ENCODE results near the gene CCL19. TPM values are rescaled to one million over a fixed set of nuclear protein-coding genes. Genes with fewer than 3 reads are reported as not detected.
"Not testable (repeated sequence)": the region's sequence is repeated elsewhere in the genome, so short reads cannot be mapped to it uniquely, and the experiment has no call there.

CCL19 gene
- polyA plus RNA-seq, result not detected

GRCh38 chr9:34690983-34691935 is at the start of gene CCL19:
Gene CCL19, minus strand, starts transcription at chr9:34691276. Its CDS starts 137 bp downstream, at chr9:34691139.
- Mint-ChIP-seq H3K27ac (no peak within 1 kb of the TSS), H3K4me3 (no peak within 1 kb of the TSS), H3K36me3 (no peaks in the 10 kb centered on the region)

GRCh38 chr9:34740176-34740575 is 49.1 kb upstream of the CCL19 start:
- H3K27me3 Mint-ChIP-seq, result peaks cover 13% of the 10 kb centered on the region
- not testable (repeated sequence) for H3K27ac Mint-ChIP-seq, H3K4me1 Mint-ChIP-seq

More at GRCh38 chr9:34690983-34691935, at the start of gene CCL19:
- Mint-ChIP-seq H3K27me3 (peaks cover 9% of the 10 kb centered on the region), H3K4me1 (peaks cover 3 to 6% (median 4%) of the 10 kb centered on the region in 3 donors), H3K9me3 (no peaks in the 10 kb centered on the region)

GRCh38 chr9:34737677-34738260 is 46.7 kb upstream of the CCL19 start:
- Mint-ChIP-seq H3K4me1 (no peaks in the 10 kb centered on the region), H3K27ac (no peak overlapping the region), H3K27me3 (peaks cover 13% of the 10 kb centered on the region), H3K4me3 (no peak overlapping the region), H3K9me3 (no peaks in the 10 kb centered on the region), H3K36me3 (no peaks in the 10 kb centered on the region)

More at GRCh38 chr9:34740176-34740575, 49.1 kb upstream of the CCL19 start:
- H3K4me3 Mint-ChIP-seq, H3K36me3 Mint-ChIP-seq, H3K9me3 Mint-ChIP-seq: not testable (repeated sequence)

GRCh38 chr9:34734720-34735119 is 43.6 kb upstream of the CCL19 start:
- Mint-ChIP-seq H3K4me1 (no peaks in the 10 kb centered on the region), H3K4me3 (no peak overlapping the region), H3K36me3 (peaks cover 2% of the 10 kb centered on the region), H3K27ac (no peak overlapping the region), H3K27me3 (peaks cover 6% of the 10 kb centered on the region), H3K9me3 (no peaks in the 10 kb centered on the region)

- Mint-ChIP-seq H3K27me3 (peaks cover 3% of the 10 kb centered on the region), H3K27ac (no peak overlapping the region), H3K36me3 (peaks cover 5% of the 10 kb centered on the region), H3K4me1 (no peaks in the 10 kb centered on the region), H3K4me3 (no peak overlapping the region), H3K9me3 (no peaks in the 10 kb centered on the region)
These were observed 41.8 kb upstream of the CCL19 start for GRCh38 chr9:34732886-34733285.

- H3K27ac Mint-ChIP-seq, result no peak overlapping the region
- H3K36me3 Mint-ChIP-seq, result peaks cover 5% of the 10 kb centered on the region
- no peaks in the 10 kb centered on the region for H3K4me1 Mint-ChIP-seq
- no peak overlapping the region for H3K4me3 Mint-ChIP-seq
- H3K9me3 Mint-ChIP-seq, result no peaks in the 10 kb centered on the region
- no peaks in the 10 kb centered on the region for H3K27me3 Mint-ChIP-seq
These were observed 41.4 kb upstream of the CCL19 start for GRCh38 chr9:34732478-34732877.

GRCh38 chr9:34723141-34723540 is 32.1 kb upstream of the CCL19 start:
- peaks cover 0 to 2% (median 0%) of the 10 kb centered on the region in 3 donors for H3K4me1 Mint-ChIP-seq
- no peaks in the 10 kb centered on the region for H3K27me3 Mint-ChIP-seq
- peaks cover 2% of the 10 kb centered on the region for H3K36me3 Mint-ChIP-seq
- H3K4me3 Mint-ChIP-seq, result no peak overlapping the region
- H3K9me3 Mint-ChIP-seq, result no peaks in the 10 kb centered on the region
- H3K27ac Mint-ChIP-seq, result no peak overlapping the region

- not testable (repeated sequence) for H3K4me1 Mint-ChIP-seq, H3K27ac Mint-ChIP-seq, H3K27me3 Mint-ChIP-seq, H3K4me3 Mint-ChIP-seq, H3K36me3 Mint-ChIP-seq, H3K9me3 Mint-ChIP-seq
These were observed 28.6 kb upstream of the CCL19 start for GRCh38 chr9:34719769-34720025.

GRCh38 chr9:34719021-34719768 is 28.1 kb upstream of the CCL19 start:
- H3K27me3 Mint-ChIP-seq, result peaks cover 3% of the 10 kb centered on the region
- no peak overlapping the region for H3K4me3 Mint-ChIP-seq
- H3K4me1 Mint-ChIP-seq, result peaks cover 0 to 2% (median 0%) of the 10 kb centered on the region in 3 donors
- no peaks in the 10 kb centered on the region for H3K9me3 Mint-ChIP-seq
- peaks cover 2% of the 10 kb centered on the region for H3K36me3 Mint-ChIP-seq
- H3K27ac Mint-ChIP-seq, result no peak overlapping the region

GRCh38 chr9:34717996-34718614 is 27.0 kb upstream of the CCL19 start:
- no peak overlapping the region for H3K27ac Mint-ChIP-seq
- H3K4me3 Mint-ChIP-seq, result no peak overlapping the region
- peaks cover 0 to 2% (median 0%) of the 10 kb centered on the region in 3 donors for H3K4me1 Mint-ChIP-seq
- H3K27me3 Mint-ChIP-seq, result peaks cover 7% of the 10 kb centered on the region
- no peaks in the 10 kb centered on the region for H3K9me3 Mint-ChIP-seq
- H3K36me3 Mint-ChIP-seq, result peaks cover 2% of the 10 kb centered on the region

- H3K9me3 Mint-ChIP-seq, result peaks cover 0 to 4% (median 0%) of the 10 kb centered on the region in 3 donors
- peaks cover 4% of the 10 kb centered on the region for H3K36me3 Mint-ChIP-seq
- H3K4me1 Mint-ChIP-seq, result peaks cover 0 to 2% (median 0%) of the 10 kb centered on the region in 3 donors
- no peak overlapping the region for H3K4me3 Mint-ChIP-seq
- H3K27ac Mint-ChIP-seq, result no peak overlapping the region
- peaks cover 7% of the 10 kb centered on the region for H3K27me3 Mint-ChIP-seq
These were observed 25.6 kb upstream of the CCL19 start for GRCh38 chr9:34716711-34717110.

- no peak overlapping the region for H3K4me3 Mint-ChIP-seq
- no peaks in the 10 kb centered on the region for H3K4me1 Mint-ChIP-seq
- peaks cover 5% of the 10 kb centered on the region for H3K36me3 Mint-ChIP-seq
- peaks cover 0 to 5% (median 0%) of the 10 kb centered on the region in 3 donors for H3K9me3 Mint-ChIP-seq
- H3K27ac Mint-ChIP-seq, result no peak overlapping the region
- H3K27me3 Mint-ChIP-seq, result peaks cover 7% of the 10 kb centered on the region
These were observed 24.7 kb upstream of the CCL19 start for GRCh38 chr9:34715639-34716215.

GRCh38 chr9:34714007-34714406 is 22.9 kb upstream of the CCL19 start:
- no peak overlapping the region for H3K27ac Mint-ChIP-seq
- H3K4me1 Mint-ChIP-seq, result no peaks in the 10 kb centered on the region
- peaks cover 7% of the 10 kb centered on the region for H3K27me3 Mint-ChIP-seq
- no peak overlapping the region for H3K4me3 Mint-ChIP-seq
- peaks cover 5% of the 10 kb centered on the region for H3K36me3 Mint-ChIP-seq
- peaks cover 0 to 5% (median 0%) of the 10 kb centered on the region in 3 donors for H3K9me3 Mint-ChIP-seq

GRCh38 chr9:34712140-34712539 is 21.1 kb upstream of the CCL19 start:
- H3K4me3 Mint-ChIP-seq, result no peak overlapping the region
- H3K27me3 Mint-ChIP-seq, result peaks cover 6% of the 10 kb centered on the region
- H3K4me1 Mint-ChIP-seq, result no peaks in the 10 kb centered on the region
- H3K9me3 Mint-ChIP-seq, result peaks cover 0 to 5% (median 0%) of the 10 kb centered on the region in 3 donors
- H3K27ac Mint-ChIP-seq, result no peak overlapping the region
- H3K36me3 Mint-ChIP-seq, result peaks cover 5% of the 10 kb centered on the region
